ENCODE measurements around the gene GRID2. TPM values are rescaled to one million over a fixed set of nuclear protein-coding genes. Genes with fewer than 3 reads are reported as not detected.

GRID2 gene
- total and polyA plus RNA-seq, 11 donors, result 0.29 to 0.38 (median 0.33) TPM; not detected in 8

DNA sequence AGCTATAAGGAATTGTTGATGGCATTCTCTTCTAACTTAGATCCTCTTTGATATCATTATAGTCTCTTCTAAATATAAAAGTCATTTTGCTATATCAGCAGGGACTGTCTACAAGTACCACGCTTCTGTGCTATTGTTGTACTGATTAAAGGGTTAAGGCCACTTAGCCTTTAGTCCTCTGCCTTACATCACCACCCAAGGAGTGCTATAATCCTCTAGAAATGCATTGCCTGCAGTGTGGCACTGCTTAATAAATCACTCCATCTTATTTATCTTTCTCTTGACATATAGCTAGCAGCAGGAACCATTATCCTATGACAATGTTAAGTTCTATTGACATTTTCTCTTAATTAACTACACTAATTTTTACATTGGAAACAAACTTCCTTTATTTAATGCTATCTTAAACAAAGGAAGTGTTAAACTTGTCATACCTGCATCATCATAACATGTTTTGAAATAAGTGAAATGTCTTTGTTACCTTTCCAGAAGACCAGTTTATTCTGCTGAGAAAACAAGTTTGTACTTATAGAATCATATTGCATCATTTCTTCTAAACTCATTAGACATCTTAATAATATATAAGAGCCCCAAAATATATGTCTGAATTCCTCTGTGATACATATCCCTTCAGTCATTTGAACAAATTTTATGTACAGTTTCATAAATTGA, 1163.9 kb downstream of the GRID2 start:
- Histone ChIP-seq H3K27me3 (no peaks in the 10 kb centered on the region), H3K4me3 (no peak overlapping the region), H3K9me3 (no peaks in the 10 kb centered on the region), H3K36me3 (no peaks in the 10 kb centered on the region), H3K27ac (no peak overlapping the region), H3K4me1 (no peaks in the 10 kb centered on the region)
- 31 to 42% (median 36%) methylated on average over 1 of the region's 1 CpG for WGBS, 4 donors
- TF ChIP-seq POLR2A (IDR thresholded peaks at IDR 0.05), result no peak
- TF ChIP-seq, protein P1, sequence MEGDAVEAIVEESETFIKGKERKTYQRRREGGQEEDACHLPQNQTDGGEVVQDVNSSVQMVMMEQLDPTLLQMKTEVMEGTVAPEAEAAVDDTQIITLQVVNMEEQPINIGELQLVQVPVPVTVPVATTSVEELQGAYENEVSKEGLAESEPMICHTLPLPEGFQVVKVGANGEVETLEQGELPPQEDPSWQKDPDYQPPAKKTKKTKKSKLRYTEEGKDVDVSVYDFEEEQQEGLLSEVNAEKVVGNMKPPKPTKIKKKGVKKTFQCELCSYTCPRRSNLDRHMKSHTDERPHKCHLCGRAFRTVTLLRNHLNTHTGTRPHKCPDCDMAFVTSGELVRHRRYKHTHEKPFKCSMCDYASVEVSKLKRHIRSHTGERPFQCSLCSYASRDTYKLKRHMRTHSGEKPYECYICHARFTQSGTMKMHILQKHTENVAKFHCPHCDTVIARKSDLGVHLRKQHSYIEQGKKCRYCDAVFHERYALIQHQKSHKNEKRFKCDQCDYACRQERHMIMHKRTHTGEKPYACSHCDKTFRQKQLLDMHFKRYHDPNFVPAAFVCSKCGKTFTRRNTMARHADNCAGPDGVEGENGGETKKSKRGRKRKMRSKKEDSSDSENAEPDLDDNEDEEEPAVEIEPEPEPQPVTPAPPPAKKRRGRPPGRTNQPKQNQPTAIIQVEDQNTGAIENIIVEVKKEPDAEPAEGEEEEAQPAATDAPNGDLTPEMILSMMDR (IDR thresholded peaks at IDR 0.05), result no peak
- intact Hi-C loops (cut with DNase I), result no loop called here
- DNase-seq (no peak), ATAC-seq (no peak)

- TF ChIP-seq, protein P1 (IDR thresholded peaks at IDR 0.05), result no peak
- no peak for TF ChIP-seq POLR2A (IDR thresholded peaks at IDR 0.05)
- DNase-seq (no peak), ATAC-seq (no peak)
- no peaks in the 10 kb centered on the region for H3K4me1 ChIP-seq
- H3K9me3 ChIP-seq, result no peaks in the 10 kb centered on the region
- H3K4me3 ChIP-seq, result no peak overlapping the region
- no peaks in the 10 kb centered on the region for H3K36me3 ChIP-seq
- intact Hi-C loops (cut with DNase I), result no loop called here
- no peaks in the 10 kb centered on the region for H3K27me3 ChIP-seq
- WGBS, 4 donors, result 38 to 54% (median 45%) methylated on average over 3 of the region's 3 CpGs
- no peak overlapping the region for H3K27ac ChIP-seq
Observed at GRCh38 chr4:93469560-93469959, 1165.8 kb downstream of the GRID2 start.

- ATAC-seq (no peak), DNase-seq (no peak)
- intact Hi-C loops (cut with DNase I), result no loop called here
- no peak overlapping the region for H3K27ac ChIP-seq
- no peaks in the 10 kb centered on the region for H3K4me1 ChIP-seq
- H3K9me3 ChIP-seq, result no peaks in the 10 kb centered on the region
- H3K4me3 ChIP-seq, result no peak overlapping the region
- H3K36me3 ChIP-seq, result no peaks in the 10 kb centered on the region
- WGBS, 4 donors, result 71 to 88% (median 80%) methylated on average over 2 of the region's 2 CpGs
- H3K27me3 ChIP-seq, result no peaks in the 10 kb centered on the region
- TF ChIP-seq, protein P1 (IDR thresholded peaks at IDR 0.05), result no peak
- TF ChIP-seq POLR2A (IDR thresholded peaks at IDR 0.05), result no peak
Observed at GRCh38 chr4:93475730-93476129, 1172.0 kb downstream of the GRID2 start.

- ATAC-seq (no peak), DNase-seq (no peak)
- TF ChIP-seq POLR2A (IDR thresholded peaks at IDR 0.05), result no peak
- TF ChIP-seq, protein P1 (IDR thresholded peaks at IDR 0.05), result no peak
- no peaks in the 10 kb centered on the region for H3K9me3 ChIP-seq
- WGBS, 4 donors, result 85 to 93% (median 90%) methylated on average over 1 of the region's 1 CpG
- H3K36me3 ChIP-seq, result no peaks in the 10 kb centered on the region
- H3K4me3 ChIP-seq, result no peak overlapping the region
- H3K27me3 ChIP-seq, result no peaks in the 10 kb centered on the region
- intact Hi-C loops (cut with DNase I), result no loop called here
- no peaks in the 10 kb centered on the region for H3K4me1 ChIP-seq
- H3K27ac ChIP-seq, result no peak overlapping the region
Observed at GRCh38 chr4:93478805-93479204, 1175.0 kb downstream of the GRID2 start.
